Activated CD8-positive, alpha-beta T cell treated with anti-CD3 and anti-CD28 coated beads, Interleukin-2, amount 10 ng/mL, durations not matched to agents 7 days and 5 days (primary cell): ENCODE results near the gene GOLGA7B. TPM values are rescaled to one million over a fixed set of nuclear protein-coding genes. Genes with fewer than 3 reads are reported as not detected.

Experiments
- ATAC-seq: fragments of 150-1000 bp; cut with Tn5 transposase; one replicate; pipeline ENCODE4 v1.10.0; 2021; ENCODE audit warnings: moderate library complexity
- CTCF ChIA-PET: fragments of 350-600 bp; sonication (Branson Sonifier 250); formaldehyde crosslinking; loops from one replicate; lab custom pipeline; 2021; ENCODE audit warnings: antibody characterized with exemption; lab: Charles Lee
- POLR2A ChIA-PET: fragments of 350-600 bp; sonication (Branson Sonifier 250); formaldehyde crosslinking; loops from one replicate; lab custom pipeline; 2021; ENCODE audit warnings: antibody characterized with exemption; lab: Charles Lee
- DNase-seq: peaks from one replicate; pipeline ENCODE4 v3.0.0-alpha.2; 2020
- H3K27ac Mint-ChIP-seq: one replicate; pipeline ENCODE4 v1.8.0; 2021; ENCODE audit warnings: mild to moderate bottlenecking, mixed read lengths
- H3K27me3 Mint-ChIP-seq: one replicate; pipeline ENCODE4 v1.8.0; 2021; ENCODE audit warnings: low read depth, mixed read lengths
- H3K36me3 Mint-ChIP-seq: one replicate; pipeline ENCODE4 v1.8.0; 2021; ENCODE audit warnings: low read depth, mixed read lengths
- H3K4me1 Mint-ChIP-seq: one replicate; pipeline ENCODE4 v1.8.0; 2021; ENCODE audit warnings: low read depth, mixed read lengths
- H3K4me3 Mint-ChIP-seq: one replicate; pipeline ENCODE4 v1.8.0; 2021; ENCODE audit warnings: mild to moderate bottlenecking, mixed read lengths
- H3K9me3 Mint-ChIP-seq: one replicate; pipeline ENCODE4 v1.8.0; 2022; ENCODE audit warnings: mixed read lengths; ENCODE audit not compliant: insufficient read depth
- total RNA-seq, 2 experiments: library from RNA; stranded (reverse); gene quantifications; one replicate each; pipeline ENCODE4 v1.2.3, GENCODE V29; 2021

GOLGA7B gene
- total RNA-seq, 2 experiments from 2014 or later, result 10.4 to 11.0 TPM

DNA sequence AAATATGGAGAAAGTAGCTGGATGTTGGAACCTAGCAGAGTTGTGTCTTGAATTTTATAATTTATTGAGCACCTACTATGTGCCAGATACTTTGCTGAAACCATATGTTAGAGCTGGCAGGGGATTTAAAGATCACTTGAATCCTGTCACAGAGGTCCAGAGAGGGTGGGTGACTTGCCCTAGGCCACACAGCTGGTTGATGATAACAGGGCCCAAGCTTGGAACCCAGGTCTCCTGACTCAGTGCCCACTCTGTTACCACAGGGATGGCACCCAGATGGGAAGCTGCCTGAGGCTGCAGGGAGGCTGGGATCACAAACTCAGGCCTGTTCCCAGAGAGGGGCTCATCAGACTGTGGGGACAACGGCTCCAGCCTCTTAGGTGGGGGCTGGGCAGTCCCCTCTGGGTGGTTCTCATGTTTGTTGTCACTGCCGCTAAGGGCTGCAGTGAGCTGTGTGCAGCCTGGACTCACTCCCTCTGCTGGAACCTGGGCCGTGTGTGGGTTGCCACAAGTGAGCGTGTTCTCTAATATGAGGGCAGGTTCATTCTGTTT lies 18.6 kb downstream of the GOLGA7B start:
- peaks cover 9% of the 10 kb centered on the region for H3K27me3 Mint-ChIP-seq
- H3K4me1 Mint-ChIP-seq, result peaks cover 20% of the 10 kb centered on the region
- DNase-seq (no peak), ATAC-seq (no peak)
- ChIA-PET POLR2A (interaction anchor here (0.6 to 1.9 kb wide), 2 partner anchors 10 to 104 kb away, joined by 3 to 5 read pairs; no protein-coding TSS in a partner anchor), CTCF (interaction anchor here (1.0 to 7.8 kb wide), 17 partner anchors 8 to 159 kb away, joined by 3 to 222 read pairs (median 5); partner anchors contain the start of genes GOLGA7B and MARVELD1)
- peaks cover 4% of the 10 kb centered on the region for H3K36me3 Mint-ChIP-seq
- no peak overlapping the region for H3K4me3 Mint-ChIP-seq
- peak overlapping the region; percentile 64 for H3K27ac Mint-ChIP-seq
- H3K9me3 Mint-ChIP-seq, result no peaks in the 10 kb centered on the region

- peaks cover 11% of the 10 kb centered on the region for H3K27me3 Mint-ChIP-seq
- ATAC-seq (peak; percentile 99), DNase-seq (peak; percentile 95)
- peak overlapping the region; percentile 78 for H3K27ac Mint-ChIP-seq
- CTCF ChIA-PET, result interaction anchor here (0.6 to 7.8 kb wide), 33 partner anchors 9 to 265 kb away, joined by 3 to 222 read pairs (median 4); partner anchors contain the start of genes AVPI1, GOLGA7B, MARVELD1 and R3HCC1L
- H3K4me1 Mint-ChIP-seq, result peaks cover 17% of the 10 kb centered on the region
- no peaks in the 10 kb centered on the region for H3K9me3 Mint-ChIP-seq
- peak overlapping the region; percentile 40 for H3K4me3 Mint-ChIP-seq
- H3K36me3 Mint-ChIP-seq, result peaks cover 4% of the 10 kb centered on the region
- POLR2A ChIA-PET, result interaction anchor here (1.9 kb wide), 1 partner anchor 11 kb away, joined by 5 read pairs; no protein-coding TSS in a partner anchor
Measured at GRCh38 chr10:97869091-97870042, 19.7 kb downstream of the GOLGA7B start.

GRCh38 chr10:97870990-97871389 lies 21.3 kb downstream of the GOLGA7B start:
- H3K36me3 Mint-ChIP-seq, result no peaks in the 10 kb centered on the region
- H3K4me3 Mint-ChIP-seq, result no peak overlapping the region
- ChIA-PET POLR2A (interaction anchor here (1.0 kb wide), 1 partner anchor 263 kb away, joined by 3 read pairs; the partner anchor contains the start of gene R3HCC1L), CTCF (interaction anchor here (0.9 to 7.8 kb wide), 9 partner anchors 8 to 110 kb away, joined by 3 to 222 read pairs (median 20); partner anchors contain the start of gene GOLGA7B)
- peaks cover 17% of the 10 kb centered on the region for H3K4me1 Mint-ChIP-seq
- no peak overlapping the region for H3K27ac Mint-ChIP-seq
- no peaks in the 10 kb centered on the region for H3K9me3 Mint-ChIP-seq
- ATAC-seq (no peak), DNase-seq (no peak)
- H3K27me3 Mint-ChIP-seq, result peaks cover 14% of the 10 kb centered on the region

DNA sequence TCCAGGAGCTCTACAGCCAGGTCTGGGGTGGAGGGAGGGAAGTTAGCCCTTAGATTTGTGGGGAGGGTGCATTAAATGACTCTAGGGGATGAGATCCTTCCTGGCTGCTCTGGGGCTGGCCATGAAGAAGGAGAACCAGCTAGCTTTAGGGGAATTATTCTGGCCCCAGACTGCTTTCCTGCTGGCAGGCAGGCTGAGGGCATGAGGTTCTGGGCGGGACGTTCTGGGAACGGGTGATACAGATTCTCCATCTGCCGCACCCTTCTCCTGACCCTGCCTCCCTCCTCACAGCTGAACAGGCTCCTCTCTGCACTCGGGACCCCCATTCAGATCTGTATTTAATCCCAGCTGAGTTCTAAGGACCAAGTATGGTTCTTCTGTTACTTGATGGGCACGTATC lies 23.9 kb downstream of the GOLGA7B start:
- POLR2A ChIA-PET, result no interaction called here

DNA sequence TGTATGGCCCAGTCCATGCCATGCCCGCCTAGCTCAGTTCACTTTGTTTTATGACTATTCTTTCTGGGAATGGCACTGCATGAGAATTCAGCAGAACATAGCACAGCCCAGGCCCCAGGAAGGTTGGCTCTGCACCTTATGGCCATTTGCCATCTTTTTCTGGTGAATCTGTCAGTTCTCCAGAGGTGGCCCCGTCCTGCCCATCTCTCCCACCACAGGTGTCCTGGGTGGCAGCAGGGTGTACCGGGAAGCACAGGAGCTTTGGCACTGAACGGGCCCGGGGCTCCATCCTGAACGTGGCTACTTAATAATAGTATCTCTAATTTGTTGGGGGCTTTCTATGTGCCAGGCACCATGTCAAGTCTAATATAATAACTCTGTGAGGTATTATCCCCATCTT lies 24.7 kb downstream of the GOLGA7B start:
- ChIA-PET CTCF (interaction anchor here (1.2 kb wide), 1 partner anchor 82 kb away, joined by 9 read pairs; no protein-coding TSS in a partner anchor), POLR2A (no interaction called here)
- Mint-ChIP-seq H3K4me3 (no peak overlapping the region), H3K36me3 (no peaks in the 10 kb centered on the region), H3K27me3 (peaks cover 19% of the 10 kb centered on the region), H3K9me3 (no peaks in the 10 kb centered on the region), H3K27ac (no peak overlapping the region), H3K4me1 (peaks cover 8% of the 10 kb centered on the region)
- ATAC-seq, result no peak
- no peak for DNase-seq

More for the DNA sequence above, 23.9 kb downstream of the GOLGA7B start:
- no peak overlapping the region for H3K27ac Mint-ChIP-seq
- no peaks in the 10 kb centered on the region for H3K36me3 Mint-ChIP-seq
- no peak overlapping the region for H3K4me3 Mint-ChIP-seq
- ATAC-seq (no peak), DNase-seq (no peak)
- CTCF ChIA-PET, result interaction anchor here (1.2 kb wide), 1 partner anchor 82 kb away, joined by 9 read pairs; no protein-coding TSS in a partner anchor
- H3K4me1 Mint-ChIP-seq, result peaks cover 16% of the 10 kb centered on the region
- no peaks in the 10 kb centered on the region for H3K9me3 Mint-ChIP-seq
- H3K27me3 Mint-ChIP-seq, result peaks cover 19% of the 10 kb centered on the region

DNA sequence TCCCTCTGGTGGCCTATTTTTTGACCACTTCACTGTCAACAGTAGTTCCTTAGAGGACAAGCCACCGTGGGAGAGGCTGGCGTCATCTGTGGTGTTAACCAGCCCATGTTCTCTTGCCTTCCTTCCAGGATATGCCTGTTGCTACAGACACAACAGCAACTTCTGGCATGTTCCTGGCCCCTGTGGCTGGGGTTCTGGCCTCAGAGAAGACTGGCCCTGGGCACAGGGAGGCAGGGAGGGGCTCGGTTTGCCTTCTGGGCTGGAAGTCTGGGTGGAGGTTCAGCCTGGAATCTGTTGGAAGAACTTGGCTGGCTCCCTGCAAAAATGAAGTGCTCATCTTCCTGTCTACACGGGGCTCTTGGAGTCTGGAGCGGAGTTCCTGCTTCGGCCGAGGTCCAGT lies 25.7 kb downstream of the GOLGA7B start:
- CTCF ChIA-PET, result no interaction called here
- ATAC-seq (no peak), DNase-seq (no peak)
- no peak overlapping the region for H3K27ac Mint-ChIP-seq
- no peaks in the 10 kb centered on the region for H3K4me1 Mint-ChIP-seq
- no peaks in the 10 kb centered on the region for H3K36me3 Mint-ChIP-seq
- no peaks in the 10 kb centered on the region for H3K9me3 Mint-ChIP-seq
- peaks cover 19% of the 10 kb centered on the region for H3K27me3 Mint-ChIP-seq
- no peak overlapping the region for H3K4me3 Mint-ChIP-seq
- POLR2A ChIA-PET, result no interaction called here

GRCh38 chr10:97876402-97876801 lies 26.8 kb downstream of the GOLGA7B start:
- no peak for ATAC-seq
- Mint-ChIP-seq H3K4me3 (no peak overlapping the region), H3K27ac (no peak overlapping the region), H3K9me3 (no peaks in the 10 kb centered on the region), H3K27me3 (peaks cover 18% of the 10 kb centered on the region), H3K36me3 (no peaks in the 10 kb centered on the region), H3K4me1 (no peaks in the 10 kb centered on the region)
- no peak for DNase-seq
- ChIA-PET POLR2A (no interaction called here), CTCF (no interaction called here)

GRCh38 chr10:97879241-97879640 lies 29.6 kb downstream of the GOLGA7B start:
- Mint-ChIP-seq H3K9me3 (no peaks in the 10 kb centered on the region), H3K27me3 (peaks cover 10% of the 10 kb centered on the region), H3K36me3 (no peaks in the 10 kb centered on the region), H3K4me1 (no peaks in the 10 kb centered on the region), H3K4me3 (no peak overlapping the region), H3K27ac (no peak overlapping the region)
- DNase-seq (no peak), ATAC-seq (no peak)
- POLR2A ChIA-PET, result no interaction called here
- CTCF ChIA-PET, result interaction anchor here (1.4 kb wide), 1 partner anchor 9 kb away, joined by 5 read pairs; no protein-coding TSS in a partner anchor

GRCh38 chr10:97880109-97880508 lies 30.5 kb downstream of the GOLGA7B start:
- no peaks in the 10 kb centered on the region for H3K4me1 Mint-ChIP-seq
- ATAC-seq (no peak), DNase-seq (no peak)
- H3K27ac Mint-ChIP-seq, result no peak overlapping the region
- no peaks in the 10 kb centered on the region for H3K9me3 Mint-ChIP-seq
- ChIA-PET POLR2A (no interaction called here), CTCF (interaction anchor here (1.4 kb wide), 1 partner anchor 10 kb away, joined by 5 read pairs; no protein-coding TSS in a partner anchor)
- H3K36me3 Mint-ChIP-seq, result no peaks in the 10 kb centered on the region
- H3K27me3 Mint-ChIP-seq, result peaks cover 9% of the 10 kb centered on the region
- no peak overlapping the region for H3K4me3 Mint-ChIP-seq

- Mint-ChIP-seq H3K27ac (no peak overlapping the region), H3K9me3 (no peaks in the 10 kb centered on the region), H3K27me3 (peaks cover 10% of the 10 kb centered on the region), H3K4me1 (no peaks in the 10 kb centered on the region), H3K36me3 (no peaks in the 10 kb centered on the region), H3K4me3 (no peak overlapping the region)
- no peak for DNase-seq
- CTCF ChIA-PET, result no interaction called here
- POLR2A ChIA-PET, result no interaction called here
- ATAC-seq, result no peak
Measured at GRCh38 chr10:97882142-97883091, 32.8 kb downstream of the GOLGA7B start.

DNA sequence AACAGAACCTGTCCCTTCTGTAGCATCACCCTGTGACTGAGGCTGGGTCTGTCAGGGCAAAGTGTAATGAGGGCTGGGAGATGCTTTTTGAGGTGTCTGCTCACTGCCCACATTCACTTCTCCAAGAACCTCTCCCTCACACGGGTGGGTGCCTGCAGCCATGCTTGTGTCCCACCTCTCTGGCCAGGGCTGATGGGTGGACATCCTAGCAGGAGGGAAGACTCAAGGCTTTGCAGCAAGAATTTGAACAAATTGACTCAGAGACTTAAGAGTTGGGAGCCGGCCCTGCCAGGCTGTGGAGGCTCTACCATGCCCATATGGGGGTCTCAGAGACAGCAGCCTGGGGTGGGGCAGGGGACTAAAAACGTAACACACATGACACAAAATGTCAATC lies 33.4 kb downstream of the GOLGA7B start:
- Mint-ChIP-seq H3K27ac (no peak overlapping the region), H3K9me3 (no peaks in the 10 kb centered on the region), H3K4me3 (no peak overlapping the region), H3K36me3 (no peaks in the 10 kb centered on the region), H3K27me3 (peaks cover 5% of the 10 kb centered on the region), H3K4me1 (no peaks in the 10 kb centered on the region)
- DNase-seq (no peak), ATAC-seq (no peak)
- POLR2A ChIA-PET, result no interaction called here
- CTCF ChIA-PET, result no interaction called here
